Measurements from ENCODE around the gene SOCS6. TPM values are rescaled to one million over a fixed set of nuclear protein-coding genes. Genes with fewer than 3 reads are reported as not detected.
"Not testable (repeated sequence)": the region's sequence is repeated elsewhere in the genome, so short reads cannot be mapped to it uniquely, and the experiment has no call there.

Gene SOCS6
- total RNA-seq, 2 donors from 2014 or later, result 1.4 to 1.7 TPM

- no peaks in the 10 kb centered on the region for H3K36me3 Mint-ChIP-seq
- H3K9me3 Mint-ChIP-seq, result no peaks in the 10 kb centered on the region
- no peak overlapping the region for H3K27ac Mint-ChIP-seq
- ATAC-seq (no peak), DNase-seq (ENCODE audit: low spot score in 2 of 2) (no peak)
These were observed 44.5 kb downstream of the SOCS6 start for GRCh38 chr18:70333316-70333715.

- no peak for ATAC-seq
- no peaks in the 10 kb centered on the region for H3K9me3 Mint-ChIP-seq
- no peak overlapping the region for H3K27ac Mint-ChIP-seq
- H3K36me3 Mint-ChIP-seq, result no peaks in the 10 kb centered on the region
- DNase-seq (ENCODE audit: low spot score in 2 of 2), result no peak
These were observed 44.9 kb downstream of the SOCS6 start for GRCh38 chr18:70333757-70334156.

GRCh38 chr18:70334264-70334663 is 45.4 kb downstream of the SOCS6 start:
- ATAC-seq (no peak), DNase-seq (ENCODE audit: low spot score in 2 of 2) (no peak)
- Mint-ChIP-seq H3K36me3 (no peaks in the 10 kb centered on the region), H3K27ac (no peak overlapping the region), H3K9me3 (no peaks in the 10 kb centered on the region)

- ATAC-seq (no peak), DNase-seq (ENCODE audit: low spot score in 2 of 2) (no peak)
- Mint-ChIP-seq H3K36me3 (no peaks in the 10 kb centered on the region), H3K27ac (no peak overlapping the region), H3K9me3 (no peaks in the 10 kb centered on the region)
These were observed 46.0 kb downstream of the SOCS6 start for GRCh38 chr18:70334728-70335329.

- no peaks in the 10 kb centered on the region for H3K9me3 Mint-ChIP-seq
- ATAC-seq (no peak), DNase-seq (ENCODE audit: low spot score in 2 of 2) (no peak)
- H3K36me3 Mint-ChIP-seq, result no peaks in the 10 kb centered on the region
- H3K27ac Mint-ChIP-seq, result no peak overlapping the region
These were observed 47.3 kb downstream of the SOCS6 start for GRCh38 chr18:70335892-70336726.

GRCh38 chr18:70337139-70337972 is 48.5 kb downstream of the SOCS6 start:
- no peak for DNase-seq (ENCODE audit: low spot score in 2 of 2)
- no peaks in the 10 kb centered on the region for H3K36me3 Mint-ChIP-seq
- peak in 1 of 2 donors; percentile 53 for ATAC-seq
- no peak overlapping the region for H3K27ac Mint-ChIP-seq
- H3K9me3 Mint-ChIP-seq, result no peaks in the 10 kb centered on the region

GRCh38 chr18:70338890-70339289 is 50.0 kb downstream of the SOCS6 start:
- H3K9me3 Mint-ChIP-seq, result no peaks in the 10 kb centered on the region

GRCh38 chr18:70339915-70340314 is 51.1 kb downstream of the SOCS6 start:
- DNase-seq (ENCODE audit: low spot score in 2 of 2) (no peak), ATAC-seq (no peak)
- no peaks in the 10 kb centered on the region for H3K9me3 Mint-ChIP-seq
- H3K36me3 Mint-ChIP-seq, result no peaks in the 10 kb centered on the region
- no peak overlapping the region for H3K27ac Mint-ChIP-seq

More at GRCh38 chr18:70338890-70339289, 50.0 kb downstream of the SOCS6 start:
- DNase-seq (ENCODE audit: low spot score in 2 of 2), result no peak
- H3K27ac Mint-ChIP-seq, result peak overlapping the region in 1 of 2 donors; percentile 22
- H3K36me3 Mint-ChIP-seq, result no peaks in the 10 kb centered on the region
- no peak for ATAC-seq

GRCh38 chr18:70348481-70348880 is 59.6 kb downstream of the SOCS6 start:
- H3K27ac Mint-ChIP-seq, result not testable (repeated sequence)

GRCh38 chr18:70349316-70349715 is 60.5 kb downstream of the SOCS6 start:
- DNase-seq (ENCODE audit: low spot score in 2 of 2), result no peak
- ATAC-seq, result no peak
- Mint-ChIP-seq H3K27ac (no peak overlapping the region), H3K9me3 (peaks cover 8 to 13% of the 10 kb centered on the region in 2 donors), H3K36me3 (peaks cover 13 to 16% of the 10 kb centered on the region in 2 donors)

More at GRCh38 chr18:70348481-70348880, 59.6 kb downstream of the SOCS6 start:
- peaks cover 7 to 16% of the 10 kb centered on the region in 2 donors for H3K36me3 Mint-ChIP-seq
- not testable (repeated sequence) for DNase-seq (ENCODE audit: low spot score in 2 of 2); H3K9me3 Mint-ChIP-seq; ATAC-seq

GRCh38 chr18:70354080-70354479 is 65.2 kb downstream of the SOCS6 start:
- Mint-ChIP-seq H3K27ac (peak overlapping the region in 1 of 2 donors; percentile 47), H3K36me3 (peaks cover 5 to 8% of the 10 kb centered on the region in 2 donors), H3K9me3 (peaks cover 5 to 18% of the 10 kb centered on the region in 2 donors)
- DNase-seq (ENCODE audit: low spot score in 2 of 2) (no peak), ATAC-seq (no peak)

- DNase-seq (ENCODE audit: low spot score in 2 of 2), result no peak
- peaks cover 5 to 18% of the 10 kb centered on the region in 2 donors for H3K9me3 Mint-ChIP-seq
- no peak overlapping the region for H3K27ac Mint-ChIP-seq
- no peak for ATAC-seq
- peaks cover 5 to 8% of the 10 kb centered on the region in 2 donors for H3K36me3 Mint-ChIP-seq
These were observed 65.9 kb downstream of the SOCS6 start for GRCh38 chr18:70354771-70355170.

- H3K36me3 Mint-ChIP-seq, result peaks cover 5 to 8% of the 10 kb centered on the region in 2 donors
- DNase-seq (ENCODE audit: low spot score in 2 of 2), result no peak
- no peak for ATAC-seq
- H3K27ac Mint-ChIP-seq, result no peak overlapping the region
- H3K9me3 Mint-ChIP-seq, result peaks cover 5 to 18% of the 10 kb centered on the region in 2 donors
These were observed 67.0 kb downstream of the SOCS6 start for GRCh38 chr18:70355620-70356385.

GRCh38 chr18:70358105-70358406 is 69.2 kb downstream of the SOCS6 start:
- not testable (repeated sequence) for DNase-seq (ENCODE audit: low spot score in 2 of 2); H3K36me3 Mint-ChIP-seq; H3K27ac Mint-ChIP-seq
- peak in 1 of 2 donors; percentile 24 for ATAC-seq
- peaks cover 5 to 18% of the 10 kb centered on the region in 2 donors for H3K9me3 Mint-ChIP-seq

GRCh38 chr18:70359071-70359470 is 70.2 kb downstream of the SOCS6 start:
- H3K27ac Mint-ChIP-seq, result no peak overlapping the region

GRCh38 chr18:70362258-70362657 is 73.4 kb downstream of the SOCS6 start:
- ATAC-seq, result no peak
- peaks cover 0 to 3% of the 10 kb centered on the region in 2 donors for H3K9me3 Mint-ChIP-seq
- no peaks in the 10 kb centered on the region for H3K36me3 Mint-ChIP-seq
- DNase-seq (ENCODE audit: low spot score in 2 of 2), result no peak
- H3K27ac Mint-ChIP-seq, result no peak overlapping the region

More at GRCh38 chr18:70359071-70359470, 70.2 kb downstream of the SOCS6 start:
- DNase-seq (ENCODE audit: low spot score in 2 of 2), result no peak
- Mint-ChIP-seq H3K36me3 (no peaks in the 10 kb centered on the region), H3K9me3 (peaks cover under 1 to 10% of the 10 kb centered on the region in 2 donors)
- no peak for ATAC-seq
